Measurements from ENCODE around the gene CADM2.

DNA sequence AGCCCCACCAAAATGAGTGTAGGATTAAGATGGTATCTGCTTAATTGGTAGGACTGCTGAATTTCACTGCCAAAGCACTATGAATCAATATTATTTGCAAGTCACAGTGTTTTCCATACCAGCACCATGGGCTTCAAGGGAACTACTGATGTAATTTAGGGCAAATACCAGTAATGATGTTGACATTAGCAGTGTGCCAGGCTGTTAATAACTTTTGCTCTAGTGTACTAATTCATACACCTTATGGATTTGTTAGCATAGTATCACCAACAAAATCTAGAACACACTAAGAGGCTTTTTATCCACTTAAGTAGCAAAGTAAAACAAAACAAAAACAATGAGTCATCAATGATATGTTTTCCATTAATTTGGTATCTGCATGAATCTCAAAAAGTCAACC is 888.2 kb downstream of the CADM2 start:
- TF ChIP-seq, protein P1, sequence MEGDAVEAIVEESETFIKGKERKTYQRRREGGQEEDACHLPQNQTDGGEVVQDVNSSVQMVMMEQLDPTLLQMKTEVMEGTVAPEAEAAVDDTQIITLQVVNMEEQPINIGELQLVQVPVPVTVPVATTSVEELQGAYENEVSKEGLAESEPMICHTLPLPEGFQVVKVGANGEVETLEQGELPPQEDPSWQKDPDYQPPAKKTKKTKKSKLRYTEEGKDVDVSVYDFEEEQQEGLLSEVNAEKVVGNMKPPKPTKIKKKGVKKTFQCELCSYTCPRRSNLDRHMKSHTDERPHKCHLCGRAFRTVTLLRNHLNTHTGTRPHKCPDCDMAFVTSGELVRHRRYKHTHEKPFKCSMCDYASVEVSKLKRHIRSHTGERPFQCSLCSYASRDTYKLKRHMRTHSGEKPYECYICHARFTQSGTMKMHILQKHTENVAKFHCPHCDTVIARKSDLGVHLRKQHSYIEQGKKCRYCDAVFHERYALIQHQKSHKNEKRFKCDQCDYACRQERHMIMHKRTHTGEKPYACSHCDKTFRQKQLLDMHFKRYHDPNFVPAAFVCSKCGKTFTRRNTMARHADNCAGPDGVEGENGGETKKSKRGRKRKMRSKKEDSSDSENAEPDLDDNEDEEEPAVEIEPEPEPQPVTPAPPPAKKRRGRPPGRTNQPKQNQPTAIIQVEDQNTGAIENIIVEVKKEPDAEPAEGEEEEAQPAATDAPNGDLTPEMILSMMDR (IDR thresholded peaks at IDR 0.05), result no peak
- no peak for TF ChIP-seq POLR2A (IDR thresholded peaks at IDR 0.05)
